ENCODE results near the gene ZFP92. TPM values are rescaled to one million over a fixed set of nuclear protein-coding genes. Genes with fewer than 3 reads are reported as not detected.
A peak's percentile ranks its signal among the peaks of the same experiment; 100 is the strongest.

Gene ZFP92
- total RNA-seq, 4 donors from 2014 or later: 1.5 to 3.8 (median 2.0) TPM

DNA sequence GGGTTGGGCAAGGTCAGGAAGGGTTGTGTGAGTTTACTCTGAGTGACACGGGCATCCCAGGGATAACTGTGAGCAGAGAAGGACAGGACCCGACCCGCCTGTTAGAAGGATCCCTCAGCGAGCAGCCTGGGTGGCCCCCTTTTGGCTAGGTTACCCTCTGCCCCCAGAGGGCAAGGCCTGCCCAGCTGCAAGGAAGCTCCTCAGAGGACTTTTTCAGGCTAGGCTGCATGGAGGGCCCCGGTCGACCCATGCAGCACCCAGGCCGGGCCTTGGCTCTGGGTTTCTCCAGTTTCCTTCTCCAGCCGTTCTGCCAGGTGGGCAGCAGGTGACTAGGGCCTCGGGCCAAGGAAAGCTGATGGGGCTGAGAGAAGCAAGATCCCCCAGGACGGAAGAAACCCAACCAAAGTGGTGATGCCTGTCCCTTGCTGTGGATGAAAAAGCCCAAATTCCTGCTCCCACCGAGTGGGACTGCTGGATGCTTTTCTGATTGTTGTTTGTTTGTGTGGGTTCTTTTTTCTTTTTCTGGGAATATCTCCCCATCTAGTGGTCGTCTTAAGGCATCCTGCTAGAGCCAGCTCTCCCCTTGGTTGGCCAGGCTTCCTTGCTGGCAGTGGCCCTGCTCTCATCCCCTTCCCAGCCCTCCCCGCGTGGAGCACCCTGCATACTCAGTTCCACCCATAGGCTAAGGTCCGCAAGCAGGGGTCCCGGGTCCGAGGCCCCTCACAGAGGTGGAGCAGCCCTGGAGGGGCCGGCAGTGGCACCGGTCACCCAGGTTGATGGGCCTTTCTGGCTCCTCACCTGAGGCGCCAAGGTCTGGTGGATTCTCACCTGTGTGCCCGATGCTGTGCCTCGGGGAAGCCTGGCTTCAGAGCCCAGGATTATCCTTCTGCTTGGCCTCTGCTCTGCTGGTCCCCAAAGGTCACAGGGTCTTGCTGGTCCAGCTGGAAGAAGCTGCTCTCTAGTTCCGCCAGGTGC is 1.8 kb downstream of the ZFP92 start:
- no peaks in the 10 kb centered on the region for H3K36me3 ChIP-seq
- no peaks in the 10 kb centered on the region for H3K9me3 ChIP-seq
- ATAC-seq: no peak
- H3K4me1 ChIP-seq: peaks cover 0 to 23% (median 0%) of the 10 kb centered on the region in 3 donors
- no peak for TF ChIP-seq EP300 (IDR thresholded peaks at IDR 0.05)
- TF ChIP-seq, protein P1, sequence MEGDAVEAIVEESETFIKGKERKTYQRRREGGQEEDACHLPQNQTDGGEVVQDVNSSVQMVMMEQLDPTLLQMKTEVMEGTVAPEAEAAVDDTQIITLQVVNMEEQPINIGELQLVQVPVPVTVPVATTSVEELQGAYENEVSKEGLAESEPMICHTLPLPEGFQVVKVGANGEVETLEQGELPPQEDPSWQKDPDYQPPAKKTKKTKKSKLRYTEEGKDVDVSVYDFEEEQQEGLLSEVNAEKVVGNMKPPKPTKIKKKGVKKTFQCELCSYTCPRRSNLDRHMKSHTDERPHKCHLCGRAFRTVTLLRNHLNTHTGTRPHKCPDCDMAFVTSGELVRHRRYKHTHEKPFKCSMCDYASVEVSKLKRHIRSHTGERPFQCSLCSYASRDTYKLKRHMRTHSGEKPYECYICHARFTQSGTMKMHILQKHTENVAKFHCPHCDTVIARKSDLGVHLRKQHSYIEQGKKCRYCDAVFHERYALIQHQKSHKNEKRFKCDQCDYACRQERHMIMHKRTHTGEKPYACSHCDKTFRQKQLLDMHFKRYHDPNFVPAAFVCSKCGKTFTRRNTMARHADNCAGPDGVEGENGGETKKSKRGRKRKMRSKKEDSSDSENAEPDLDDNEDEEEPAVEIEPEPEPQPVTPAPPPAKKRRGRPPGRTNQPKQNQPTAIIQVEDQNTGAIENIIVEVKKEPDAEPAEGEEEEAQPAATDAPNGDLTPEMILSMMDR (IDR thresholded peaks at IDR 0.05): no peak
- TF ChIP-seq POLR2AphosphoS5 (IDR thresholded peaks at IDR 0.05): no peak
- no peak for TF ChIP-seq POLR2A (IDR thresholded peaks at IDR 0.05)
- H3K27me3 ChIP-seq: no peaks in the 10 kb centered on the region
- no peak overlapping the region for H3K27ac ChIP-seq
- WGBS, 2 donors (ENCODE audit: low coverage in 1 of 2): 40 to 73% methylated on average over 1 to 16 of the region's 23 CpGs
- no peak overlapping the region for H3K4me3 ChIP-seq

DNA sequence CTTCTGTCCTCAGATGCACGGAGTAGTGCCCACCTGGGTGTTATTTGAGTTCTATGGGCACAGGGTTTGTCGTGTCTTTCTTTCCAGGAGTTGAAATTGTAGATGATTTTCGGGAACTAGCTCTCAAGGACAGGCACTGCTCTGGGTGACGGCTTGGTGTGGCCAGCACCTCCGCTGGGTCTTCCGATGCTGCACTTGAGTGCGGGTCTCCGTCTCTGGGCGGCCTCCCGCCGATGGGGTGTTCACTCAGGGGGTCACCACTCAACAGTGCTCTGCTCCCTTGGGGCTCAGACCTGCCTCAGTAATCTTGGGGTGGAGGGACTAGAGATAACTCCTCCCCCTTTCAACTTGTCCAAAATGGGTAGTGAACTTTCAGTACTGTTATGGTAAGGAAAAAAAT is 2.5 kb downstream of the ZFP92 start:
- no peaks in the 10 kb centered on the region for H3K9me3 ChIP-seq
- no CpG with 5 or more reads among the region's 11 CpGs for WGBS, 2 donors (ENCODE audit: low coverage in 1 of 2)
- H3K4me1 ChIP-seq: peaks cover 0 to 23% (median 0%) of the 10 kb centered on the region in 3 donors
- H3K4me3 ChIP-seq: no peak overlapping the region
- ATAC-seq: no peak
- TF ChIP-seq POLR2A (IDR thresholded peaks at IDR 0.05): no peak
- TF ChIP-seq EP300 (IDR thresholded peaks at IDR 0.05): no peak
- TF ChIP-seq POLR2AphosphoS5 (IDR thresholded peaks at IDR 0.05): no peak
- TF ChIP-seq, protein P1 (IDR thresholded peaks at IDR 0.05): no peak
- no peaks in the 10 kb centered on the region for H3K36me3 ChIP-seq
- H3K27ac ChIP-seq: no peak overlapping the region
- no peaks in the 10 kb centered on the region for H3K27me3 ChIP-seq

DNA sequence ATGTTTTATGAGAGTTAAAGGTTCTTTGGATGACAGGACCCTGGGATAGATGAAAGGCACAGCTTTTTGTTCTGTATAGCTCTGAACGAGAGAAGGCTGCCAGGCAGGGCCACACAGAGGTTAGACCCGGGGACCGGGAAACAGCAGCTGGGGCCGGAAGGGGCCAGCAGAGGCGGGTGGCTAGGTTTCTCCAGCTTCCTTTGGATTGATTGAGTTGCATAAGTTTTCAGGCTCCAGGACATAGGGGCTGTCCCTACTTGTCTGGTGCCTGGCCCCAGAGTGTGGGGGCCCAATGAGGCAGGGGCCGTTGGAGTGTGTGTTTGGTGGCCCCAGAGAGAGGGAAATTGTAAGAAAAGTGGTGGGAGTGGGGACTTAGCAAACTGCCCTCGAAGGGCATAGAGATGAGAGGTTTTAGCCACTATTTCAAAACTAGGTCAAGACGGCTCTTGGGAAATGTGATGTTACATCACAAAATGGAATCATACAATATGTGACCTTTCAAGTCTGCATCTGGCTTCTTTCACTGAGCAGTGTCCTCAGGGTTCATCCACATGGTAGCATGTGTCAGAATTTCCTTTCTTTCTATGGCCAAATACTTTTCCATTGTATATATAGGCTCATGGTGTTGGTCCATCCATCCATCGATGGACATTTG is 3.7 kb downstream of the ZFP92 start:
- H3K27me3 ChIP-seq: no peaks in the 10 kb centered on the region
- peaks cover 0 to 23% (median 0%) of the 10 kb centered on the region in 3 donors for H3K4me1 ChIP-seq
- peak overlapping the region in 3 of 4 donors; percentile 12 to 31 (median 31) for H3K27ac ChIP-seq
- H3K4me3 ChIP-seq: no peak overlapping the region
- WGBS, 2 donors (ENCODE audit: low coverage in 1 of 2): 69 to 77% methylated on average over 2 to 7 of the region's 9 CpGs
- ATAC-seq: peak; percentile 50
- no peaks in the 10 kb centered on the region for H3K9me3 ChIP-seq
- TF ChIP-seq POLR2AphosphoS5 (IDR thresholded peaks at IDR 0.05) (peak; percentile 60), EP300 (IDR thresholded peaks at IDR 0.05) (no peak)
- no peaks in the 10 kb centered on the region for H3K36me3 ChIP-seq

DNA sequence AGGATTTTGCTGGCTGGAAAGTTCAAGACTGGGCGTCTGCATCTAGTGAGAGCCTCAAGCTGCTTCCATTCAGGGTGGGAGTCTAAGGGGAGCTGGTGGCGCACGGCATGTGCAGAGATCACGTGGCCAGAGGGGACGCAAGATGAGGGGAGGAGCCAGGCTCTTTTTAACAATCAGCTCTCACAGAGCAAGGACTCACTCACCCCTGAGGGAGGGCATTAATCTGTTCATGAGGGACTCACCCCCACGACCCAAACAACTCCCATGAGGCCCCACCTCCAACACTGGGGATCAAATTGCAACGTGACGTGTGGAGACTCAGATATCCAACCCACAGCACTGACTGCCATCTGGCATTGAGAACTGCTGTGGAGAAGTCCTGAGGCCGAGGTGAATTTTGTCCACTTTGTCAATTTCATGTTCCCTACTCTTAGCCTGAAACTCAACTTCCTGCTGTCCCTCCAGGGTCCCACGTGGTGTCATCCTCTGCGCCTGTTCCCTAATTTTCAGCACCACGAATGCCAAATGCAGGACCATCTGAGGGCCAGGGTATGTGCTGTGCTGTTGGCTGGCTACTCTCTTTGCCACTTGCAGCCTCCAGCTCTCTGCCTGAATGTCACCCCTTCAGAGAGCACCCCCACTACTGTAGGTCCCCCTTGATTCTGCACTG is 5.6 kb downstream of the ZFP92 start:
- no peaks in the 10 kb centered on the region for H3K9me3 ChIP-seq
- peaks cover 0 to 19% of the 10 kb centered on the region in 2 donors for H3K36me3 ChIP-seq
- ATAC-seq: no peak
- no peaks in the 10 kb centered on the region for H3K27me3 ChIP-seq
- H3K4me1 ChIP-seq: peaks cover 0 to 11% (median 0%) of the 10 kb centered on the region in 3 donors
- WGBS, 2 donors (ENCODE audit: low coverage in 1 of 2): 60% methylated on average over 2 of the region's 12 CpGs; no CpG with 5 or more reads in 1 of the 2 donors
- no peak overlapping the region for H3K4me3 ChIP-seq
- H3K27ac ChIP-seq: no peak overlapping the region
- no peak for TF ChIP-seq EP300 (IDR thresholded peaks at IDR 0.05)
- TF ChIP-seq POLR2A (IDR thresholded peaks at IDR 0.05): no peak
- no peak for TF ChIP-seq POLR2AphosphoS5 (IDR thresholded peaks at IDR 0.05)
- TF ChIP-seq, protein P1 (IDR thresholded peaks at IDR 0.05): no peak

DNA sequence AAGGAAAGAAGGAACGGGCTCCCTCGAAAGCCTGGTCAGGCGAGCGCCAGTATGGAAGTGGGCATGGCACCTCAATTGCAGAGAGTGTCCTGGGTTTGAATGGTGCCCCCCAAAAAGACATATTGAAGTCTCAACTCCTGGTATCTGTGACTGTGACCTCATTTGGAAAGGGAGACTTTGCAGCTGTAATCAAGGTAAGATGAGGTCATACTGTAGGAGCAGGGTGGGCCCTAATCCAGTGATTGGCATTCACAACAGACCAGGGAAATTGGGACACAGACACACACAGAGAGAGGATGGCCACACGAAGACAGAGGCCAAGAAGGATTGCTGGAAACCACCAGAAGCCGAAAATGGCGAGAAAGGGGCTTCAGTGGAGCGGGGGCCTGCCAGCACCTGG is 6.4 kb downstream of the ZFP92 start:
- no peak overlapping the region for H3K4me3 ChIP-seq
- no peak for ATAC-seq
- no peaks in the 10 kb centered on the region for H3K27me3 ChIP-seq
- no peaks in the 10 kb centered on the region for H3K9me3 ChIP-seq
- 100% methylated on average over 3 of the region's 8 CpGs; no CpG with 5 or more reads in 1 of the 2 donors for WGBS, 2 donors (ENCODE audit: low coverage in 1 of 2)
- no peak for TF ChIP-seq EP300 (IDR thresholded peaks at IDR 0.05)
- TF ChIP-seq POLR2A (IDR thresholded peaks at IDR 0.05): no peak
- no peak for TF ChIP-seq POLR2AphosphoS5 (IDR thresholded peaks at IDR 0.05)
- TF ChIP-seq, protein P1 (IDR thresholded peaks at IDR 0.05): no peak
- H3K4me1 ChIP-seq: peaks cover 0 to 4% (median 0%) of the 10 kb centered on the region in 3 donors
- H3K36me3 ChIP-seq: peaks cover 0 to 22% of the 10 kb centered on the region in 2 donors
- no peak overlapping the region for H3K27ac ChIP-seq

Measured in gastroesophageal sphincter (tissue), 4 donors.